GM12872 (cell line): ENCODE data around the gene SEPTIN1.

Source experiments
- CTCF ChIP-seq: IDR thresholded peaks from 3 replicates; pipeline ENCODE4 v1.5.1; 2011; ENCODE audit warnings: low read depth, mild to moderate bottlenecking, low read length, moderate library complexity; ENCODE audit not compliant: insufficient read depth

The SEPTIN1 gene

DNA sequence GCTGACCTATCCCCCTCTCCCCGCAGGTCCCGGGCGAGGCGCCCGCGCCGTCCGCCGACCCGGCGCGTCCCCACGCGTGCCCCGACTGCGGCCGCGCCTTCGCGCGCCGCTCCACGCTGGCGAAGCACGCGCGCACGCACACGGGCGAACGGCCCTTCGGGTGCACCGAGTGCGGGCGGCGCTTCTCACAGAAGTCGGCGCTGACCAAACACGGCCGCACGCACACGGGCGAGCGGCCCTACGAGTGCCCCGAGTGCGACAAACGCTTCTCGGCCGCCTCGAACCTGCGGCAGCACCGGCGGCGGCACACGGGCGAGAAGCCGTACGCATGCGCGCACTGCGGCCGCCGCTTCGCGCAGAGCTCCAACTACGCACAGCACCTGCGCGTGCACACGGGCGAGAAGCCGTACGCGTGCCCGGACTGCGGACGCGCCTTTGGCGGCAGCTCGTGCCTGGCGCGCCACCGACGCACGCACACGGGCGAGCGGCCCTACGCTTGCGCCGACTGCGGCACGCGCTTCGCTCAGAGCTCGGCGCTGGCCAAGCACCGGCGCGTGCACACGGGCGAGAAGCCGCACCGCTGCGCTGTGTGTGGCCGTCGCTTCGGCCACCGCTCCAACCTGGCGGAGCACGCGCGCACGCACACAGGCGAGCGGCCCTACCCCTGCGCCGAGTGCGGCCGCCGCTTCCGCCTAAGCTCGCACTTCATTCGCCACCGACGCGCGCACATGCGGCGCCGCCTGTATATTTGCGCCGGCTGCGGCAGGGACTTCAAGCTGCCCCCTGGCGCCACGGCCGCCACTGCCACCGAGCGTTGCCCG, 35.4 kb upstream of the SEPTIN1 start:
- peak; percentile 35; the same call in 2 of the 3 replicates for TF ChIP-seq CTCF

- TF ChIP-seq CTCF: no peak
Observed at GRCh38 chr16:30416624-30417528, 34.5 kb upstream of the SEPTIN1 start.

DNA sequence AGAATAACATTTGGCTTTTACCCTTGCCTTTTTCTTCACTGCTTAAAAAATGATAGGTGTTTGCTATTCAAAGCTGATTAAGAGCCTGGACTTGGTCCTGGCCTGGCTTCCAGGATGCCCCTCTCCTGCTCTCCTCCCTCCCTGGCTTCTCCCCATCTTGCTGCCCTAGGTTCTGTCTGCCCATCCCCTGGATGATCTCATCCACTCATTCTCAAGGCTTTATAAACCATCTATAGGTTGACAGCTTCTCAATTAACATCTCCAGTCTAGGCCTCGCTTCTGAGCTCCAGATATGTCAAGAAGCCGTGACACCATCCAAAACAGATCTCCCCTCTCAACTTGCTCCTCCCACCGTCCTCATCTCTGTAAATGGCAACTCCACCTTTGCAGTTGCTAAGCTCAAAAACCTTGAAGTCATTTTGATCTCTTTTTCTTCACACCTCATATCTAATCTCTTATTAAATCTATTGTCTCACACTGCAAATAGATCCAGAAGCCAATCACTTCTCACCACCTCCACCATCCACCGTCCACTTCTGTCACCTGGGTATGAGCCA, 33.8 kb upstream of the SEPTIN1 start:
- TF ChIP-seq CTCF: no peak

DNA sequence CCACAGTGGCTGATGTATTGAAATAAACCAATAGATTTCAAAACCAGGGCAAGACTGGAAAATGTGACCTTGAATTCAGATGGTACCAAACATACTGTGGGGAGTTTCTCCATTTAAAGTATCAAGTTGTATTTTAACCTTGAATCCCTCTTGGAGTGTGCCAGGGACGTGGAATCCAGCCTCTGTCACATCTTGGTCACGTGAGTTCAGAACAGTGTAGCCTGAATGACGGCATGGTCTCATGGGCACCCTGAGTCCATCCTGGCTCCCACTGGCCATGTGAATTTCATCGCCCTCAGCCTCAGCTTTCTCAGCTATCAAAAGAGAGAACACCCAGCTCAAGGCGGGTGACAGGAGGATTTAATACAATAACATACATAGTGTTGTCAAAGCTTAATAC, 31.8 kb upstream of the SEPTIN1 start:
- no peak for TF ChIP-seq CTCF

DNA sequence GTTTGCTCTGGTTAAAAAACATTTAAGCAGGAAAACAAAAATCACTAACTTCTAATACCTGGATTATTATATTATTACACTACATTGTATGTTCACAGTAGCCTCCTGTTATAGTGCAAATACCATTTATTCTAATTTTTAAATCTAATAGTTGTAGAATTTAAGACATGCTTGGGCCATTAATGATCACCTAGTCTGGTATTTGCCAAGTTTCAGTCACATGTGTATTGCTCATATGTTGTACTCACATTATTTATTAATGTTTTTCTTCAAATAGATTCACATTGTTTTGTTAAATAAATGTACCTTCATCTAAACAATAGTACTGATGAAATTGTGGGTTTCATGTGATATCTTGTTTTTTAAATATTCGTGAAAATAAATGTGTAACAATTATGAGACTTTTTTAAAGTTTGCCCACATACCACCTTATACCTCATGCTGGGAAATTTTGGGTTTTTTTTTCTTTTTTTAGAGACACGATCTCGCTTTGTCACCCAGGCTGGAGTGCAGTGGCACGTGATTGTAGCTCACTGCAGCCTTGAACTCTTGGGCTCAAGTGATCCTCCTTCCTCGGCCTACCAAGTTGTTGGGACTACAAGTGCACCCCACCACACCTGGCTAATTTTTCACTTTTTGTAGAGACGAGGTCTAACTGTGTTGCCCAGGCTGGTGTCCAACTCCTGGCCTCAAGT, 30.9 kb upstream of the SEPTIN1 start:
- TF ChIP-seq CTCF: no peak

GRCh38 chr16:30409125-30410060, 27.0 kb upstream of the SEPTIN1 start:
- peak; percentile 96 for TF ChIP-seq CTCF
